ENCODE data around the gene PIK3CB.
"Not testable (repeated sequence)": the region's sequence is repeated elsewhere in the genome, so short reads cannot be mapped to it uniquely, and the experiment has no call there.

PIK3CB gene

GRCh38 chr3:138845771-138846173 lies 11.0 kb upstream of the PIK3CB start:
- H3K4me3 ChIP-seq (IDR thresholded peaks at IDR 0.05; ENCODE audit: insufficient read depth, low read depth, low read length), result no peak overlapping the region
- H3K4me1 ChIP-seq (ENCODE audit: low read depth, poor library complexity, severe bottlenecking), result no peaks in the 10 kb centered on the region
- H3K79me2 ChIP-seq (ENCODE audit: insufficient read depth, low read depth), result no peaks in the 10 kb centered on the region
- H3K36me3 ChIP-seq (ENCODE audit: insufficient read depth), result no peaks in the 10 kb centered on the region
- no peaks in the 10 kb centered on the region for H3K27me3 ChIP-seq (ENCODE audit: insufficient read depth, low read depth)
- H2AFZ ChIP-seq (ENCODE audit: low read depth), result no peak overlapping the region
- H3K9ac ChIP-seq, result no peak overlapping the region
- H3K4me2 ChIP-seq, result no peak overlapping the region
- TF ChIP-seq, protein P1, sequence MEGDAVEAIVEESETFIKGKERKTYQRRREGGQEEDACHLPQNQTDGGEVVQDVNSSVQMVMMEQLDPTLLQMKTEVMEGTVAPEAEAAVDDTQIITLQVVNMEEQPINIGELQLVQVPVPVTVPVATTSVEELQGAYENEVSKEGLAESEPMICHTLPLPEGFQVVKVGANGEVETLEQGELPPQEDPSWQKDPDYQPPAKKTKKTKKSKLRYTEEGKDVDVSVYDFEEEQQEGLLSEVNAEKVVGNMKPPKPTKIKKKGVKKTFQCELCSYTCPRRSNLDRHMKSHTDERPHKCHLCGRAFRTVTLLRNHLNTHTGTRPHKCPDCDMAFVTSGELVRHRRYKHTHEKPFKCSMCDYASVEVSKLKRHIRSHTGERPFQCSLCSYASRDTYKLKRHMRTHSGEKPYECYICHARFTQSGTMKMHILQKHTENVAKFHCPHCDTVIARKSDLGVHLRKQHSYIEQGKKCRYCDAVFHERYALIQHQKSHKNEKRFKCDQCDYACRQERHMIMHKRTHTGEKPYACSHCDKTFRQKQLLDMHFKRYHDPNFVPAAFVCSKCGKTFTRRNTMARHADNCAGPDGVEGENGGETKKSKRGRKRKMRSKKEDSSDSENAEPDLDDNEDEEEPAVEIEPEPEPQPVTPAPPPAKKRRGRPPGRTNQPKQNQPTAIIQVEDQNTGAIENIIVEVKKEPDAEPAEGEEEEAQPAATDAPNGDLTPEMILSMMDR (conservative IDR thresholded peaks at IDR 0.05; ENCODE audit: low read depth, low read length), result no peak
- H3K27ac ChIP-seq, result no peak overlapping the region
- H4K20me1 ChIP-seq (ENCODE audit: insufficient read depth), result no peaks in the 10 kb centered on the region

DNA sequence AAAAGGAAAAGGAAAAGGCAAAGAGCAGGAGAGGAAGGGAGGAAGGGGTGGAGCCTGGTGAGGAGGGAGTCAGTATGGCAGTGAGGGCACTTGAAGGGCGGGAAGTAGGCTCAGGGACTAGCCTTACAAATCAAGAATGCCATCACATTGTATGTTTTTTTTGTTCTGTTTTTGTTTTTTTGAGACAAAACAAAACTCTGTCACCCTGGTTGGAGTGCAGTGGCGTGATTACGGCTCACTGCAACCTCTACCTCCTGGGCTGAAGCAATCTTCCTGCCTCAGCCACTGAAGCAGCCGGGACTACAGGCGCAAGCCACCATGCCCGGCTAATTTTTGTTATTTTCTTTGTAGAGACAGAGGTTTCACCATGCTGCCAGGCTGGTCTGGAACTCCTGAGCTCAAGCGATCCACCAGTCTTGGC lies 10.5 kb upstream of the PIK3CB start:
- H3K4me1 ChIP-seq (ENCODE audit: low read depth, poor library complexity, severe bottlenecking), result no peaks in the 10 kb centered on the region
- no peaks in the 10 kb centered on the region for H3K36me3 ChIP-seq (ENCODE audit: insufficient read depth)
- no peak overlapping the region for H3K9ac ChIP-seq
- no peaks in the 10 kb centered on the region for H3K79me2 ChIP-seq (ENCODE audit: insufficient read depth, low read depth)
- H3K4me3 ChIP-seq (IDR thresholded peaks at IDR 0.05; ENCODE audit: insufficient read depth, low read depth, low read length), result no peak overlapping the region
- no peaks in the 10 kb centered on the region for H3K27me3 ChIP-seq (ENCODE audit: insufficient read depth, low read depth)
- no peak overlapping the region for H2AFZ ChIP-seq (ENCODE audit: low read depth)
- TF ChIP-seq, protein P1 (conservative IDR thresholded peaks at IDR 0.05; ENCODE audit: low read depth, low read length), result no peak
- no peak overlapping the region for H3K27ac ChIP-seq
- no peaks in the 10 kb centered on the region for H4K20me1 ChIP-seq (ENCODE audit: insufficient read depth)
- no peak overlapping the region for H3K4me2 ChIP-seq

GRCh38 chr3:138842483-138843188 lies 7.9 kb upstream of the PIK3CB start:
- no peak overlapping the region for H2AFZ ChIP-seq (ENCODE audit: low read depth)
- H4K20me1 ChIP-seq (ENCODE audit: insufficient read depth), result no peaks in the 10 kb centered on the region
- no peak overlapping the region for H3K4me3 ChIP-seq (IDR thresholded peaks at IDR 0.05; ENCODE audit: insufficient read depth, low read depth, low read length)
- no peaks in the 10 kb centered on the region for H3K79me2 ChIP-seq (ENCODE audit: insufficient read depth, low read depth)
- H3K4me2 ChIP-seq, result no peak overlapping the region
- H3K9ac ChIP-seq, result no peak overlapping the region
- H3K4me1 ChIP-seq (ENCODE audit: low read depth, poor library complexity, severe bottlenecking), result no peaks in the 10 kb centered on the region
- no peak overlapping the region for H3K27ac ChIP-seq
- TF ChIP-seq, protein P1 (conservative IDR thresholded peaks at IDR 0.05; ENCODE audit: low read depth, low read length), result no peak
- H3K36me3 ChIP-seq (ENCODE audit: insufficient read depth), result no peaks in the 10 kb centered on the region
- H3K27me3 ChIP-seq (ENCODE audit: insufficient read depth, low read depth), result no peaks in the 10 kb centered on the region

GRCh38 chr3:138838385-138838784 lies 3.7 kb upstream of the PIK3CB start:
- H3K4me3 ChIP-seq (IDR thresholded peaks at IDR 0.05; ENCODE audit: insufficient read depth, low read depth, low read length); H3K4me2 ChIP-seq; H3K27me3 ChIP-seq (ENCODE audit: insufficient read depth, low read depth); H4K20me1 ChIP-seq (ENCODE audit: insufficient read depth); H3K27ac ChIP-seq; H3K9ac ChIP-seq; H3K36me3 ChIP-seq (ENCODE audit: insufficient read depth); H2AFZ ChIP-seq (ENCODE audit: low read depth): not testable (repeated sequence)
- H3K79me2 ChIP-seq (ENCODE audit: insufficient read depth, low read depth), result peaks cover 12% of the 10 kb centered on the region
- peaks cover 13% of the 10 kb centered on the region for H3K4me1 ChIP-seq (ENCODE audit: low read depth, poor library complexity, severe bottlenecking)

GRCh38 chr3:138835846-138836245 lies 1.1 kb upstream of the PIK3CB start:
- Histone ChIP-seq H3K4me1 (ENCODE audit: low read depth, poor library complexity, severe bottlenecking) (peaks cover 19% of the 10 kb centered on the region), H3K79me2 (ENCODE audit: insufficient read depth, low read depth) (peaks cover 34% of the 10 kb centered on the region)
- H4K20me1 ChIP-seq (ENCODE audit: insufficient read depth); H3K4me2 ChIP-seq; H3K4me3 ChIP-seq (IDR thresholded peaks at IDR 0.05; ENCODE audit: insufficient read depth, low read depth, low read length); H3K9ac ChIP-seq; H3K27me3 ChIP-seq (ENCODE audit: insufficient read depth, low read depth); H3K36me3 ChIP-seq (ENCODE audit: insufficient read depth); H2AFZ ChIP-seq (ENCODE audit: low read depth); H3K27ac ChIP-seq: not testable (repeated sequence)

Data from KMS-11 (cell line).